Measurements from ENCODE around the gene PAX7.
"Not testable (repeated sequence)": the region's sequence is repeated elsewhere in the genome, so short reads cannot be mapped to it uniquely, and the experiment has no call there.

PAX7 gene

GRCh38 chr1:18739897-18740296 is 109.3 kb downstream of the PAX7 start:
- Histone ChIP-seq H3K27me3 (ENCODE audit: insufficient read depth, poor library complexity, severe bottlenecking) (no peaks in the 10 kb centered on the region), H3K4me3 (replicated peaks; ENCODE audit: insufficient read depth, low read length) (no peak overlapping the region)
- TF ChIP-seq GABPA (IDR thresholded peaks at IDR 0.05; ENCODE audit: low read depth) = no peak
- TF ChIP-seq CTCF (IDR thresholded peaks at IDR 0.05; ENCODE audit: insufficient read depth, low read length) = no peak
- no peak for TF ChIP-seq REST (IDR thresholded peaks at IDR 0.05; ENCODE audit: insufficient replicate concordance, low read depth)
- TF ChIP-seq SPI1 (IDR thresholded peaks at IDR 0.05; ENCODE audit: borderline replicate concordance, low read depth) = no peak
- no peak for TF ChIP-seq POLR2AphosphoS5 (IDR thresholded peaks at IDR 0.05; ENCODE audit: low read depth)

GRCh38 chr1:18740617-18741016 is 110.0 kb downstream of the PAX7 start:
- H3K27me3 ChIP-seq (ENCODE audit: insufficient read depth, poor library complexity, severe bottlenecking) = no peaks in the 10 kb centered on the region
- TF ChIP-seq REST (IDR thresholded peaks at IDR 0.05; ENCODE audit: insufficient replicate concordance, low read depth) (no peak), GABPA (IDR thresholded peaks at IDR 0.05; ENCODE audit: low read depth) (no peak), POLR2AphosphoS5 (IDR thresholded peaks at IDR 0.05; ENCODE audit: low read depth) (no peak), SPI1 (IDR thresholded peaks at IDR 0.05; ENCODE audit: borderline replicate concordance, low read depth) (no peak), CTCF (IDR thresholded peaks at IDR 0.05; ENCODE audit: insufficient read depth, low read length) (no peak)
- H3K27ac ChIP-seq (replicated peaks) = no peak overlapping the region
- no peak overlapping the region for H3K4me3 ChIP-seq (replicated peaks; ENCODE audit: insufficient read depth, low read length)
- DNase-seq (ENCODE audit: low read depth in 1 of 2, low spot score in 1 of 2) = no peak

More at GRCh38 chr1:18739897-18740296, 109.3 kb downstream of the PAX7 start:
- no peak for DNase-seq (ENCODE audit: low read depth in 1 of 2, low spot score in 1 of 2)
- H3K27ac ChIP-seq (replicated peaks) = no peak overlapping the region

- DNase-seq (ENCODE audit: low read depth in 1 of 2, low spot score in 1 of 2) = no peak
- Histone ChIP-seq H3K4me3 (replicated peaks; ENCODE audit: insufficient read depth, low read length) (no peak overlapping the region), H3K27ac (replicated peaks) (no peak overlapping the region), H3K27me3 (ENCODE audit: insufficient read depth, poor library complexity, severe bottlenecking) (no peaks in the 10 kb centered on the region)
- no peak for TF ChIP-seq POLR2AphosphoS5 (IDR thresholded peaks at IDR 0.05; ENCODE audit: low read depth)
- TF ChIP-seq REST (IDR thresholded peaks at IDR 0.05; ENCODE audit: insufficient replicate concordance, low read depth) = no peak
- TF ChIP-seq GABPA (IDR thresholded peaks at IDR 0.05; ENCODE audit: low read depth) = no peak
- TF ChIP-seq SPI1 (IDR thresholded peaks at IDR 0.05; ENCODE audit: borderline replicate concordance, low read depth) = no peak
- TF ChIP-seq CTCF (IDR thresholded peaks at IDR 0.05; ENCODE audit: insufficient read depth, low read length) = no peak
Measured at GRCh38 chr1:18743233-18743632, 112.6 kb downstream of the PAX7 start.

GRCh38 chr1:18744381-18744780 is 113.7 kb downstream of the PAX7 start:
- H3K27me3 ChIP-seq (ENCODE audit: insufficient read depth, poor library complexity, severe bottlenecking); H3K4me3 ChIP-seq (replicated peaks; ENCODE audit: insufficient read depth, low read length); H3K27ac ChIP-seq (replicated peaks); DNase-seq (ENCODE audit: low read depth in 1 of 2, low spot score in 1 of 2): not testable (repeated sequence)

Data from HL-60 (cell line).